GM23338 (cell line): ENCODE results near the gene KDM6A. TPM values are rescaled to one million over a fixed set of nuclear protein-coding genes. Genes with fewer than 3 reads are reported as not detected.
"Not testable (repeated sequence)": the region's sequence is repeated elsewhere in the genome, so short reads cannot be mapped to it uniquely, and the experiment has no call there.

ENCODE experiments used
- ATAC-seq: fragments of 200-7000 bp; cut with Tn5 transposase; 3 replicates; pipeline ENCODE4 v1.9.1; 2020
- DNase-seq: peaks from one replicate; pipeline ENCODE4 v3.0.0-alpha.2; 2015; ENCODE audit warnings: low spot score
- H2AFZ ChIP-seq: fragments of 200-600 bp; sonication (generic); 2 replicates; pipeline ENCODE4 v1.8.0; 2016; ENCODE audit warnings: antibody characterized with exemption, mild to moderate bottlenecking, moderate library complexity
- H3F3A ChIP-seq: fragments of 200-600 bp; sonication (generic); replicated peaks from 2 replicates; pipeline ENCODE4 v1.8.0; 2017; ENCODE audit warnings: antibody characterized with exemption, mixed run types, low read depth
- H3K27ac ChIP-seq: fragments of 200-600 bp; sonication (generic); 2 replicates; pipeline ENCODE4 v1.6.1; 2016; ENCODE audit warnings: low read depth
- H3K27me3 ChIP-seq: fragments of 200-600 bp; sonication (generic); 2 replicates; pipeline ENCODE4 v1.8.0; 2016; ENCODE audit warnings: mild to moderate bottlenecking, mixed run types, moderate library complexity; ENCODE audit not compliant: insufficient read depth
- H3K36me3 ChIP-seq: fragments of 200-600 bp; sonication (generic); 2 replicates; pipeline ENCODE4 v1.8.0; 2016; ENCODE audit warnings: mild to moderate bottlenecking; ENCODE audit not compliant: insufficient read depth
- H3K4me1 ChIP-seq: fragments of 200-600 bp; sonication (generic); 2 replicates; pipeline ENCODE4 v1.8.0; 2016; ENCODE audit warnings: mild to moderate bottlenecking, moderate library complexity; ENCODE audit not compliant: insufficient read depth
- H3K4me2 ChIP-seq: fragments of 200-600 bp; sonication (generic); 2 replicates; pipeline ENCODE4 v1.7.1; 2017; ENCODE audit warnings: mixed run types
- H3K4me3 ChIP-seq: fragments of 200-600 bp; sonication (generic); 2 replicates; pipeline ENCODE4 v1.6.1; 2016; ENCODE audit warnings: mixed run types
- H3K79me2 ChIP-seq: fragments of 200-600 bp; sonication (generic); replicated peaks from 2 replicates; pipeline ENCODE4 v1.8.0; 2017; ENCODE audit warnings: mild to moderate bottlenecking; ENCODE audit not compliant: insufficient read depth
- H3K9me2 ChIP-seq: fragments of 200-600 bp; sonication (generic); 2 replicates; pipeline ENCODE4 v1.8.0; 2017; ENCODE audit not compliant: insufficient read depth
- H4K20me1 ChIP-seq: fragments of 200-600 bp; sonication (generic); replicated peaks from 2 replicates; pipeline ENCODE4 v1.8.0; 2017; ENCODE audit warnings: mild to moderate bottlenecking; ENCODE audit not compliant: insufficient read depth
- H3K27ac Mint-ChIP-seq: 2 replicates; pipeline ENCODE4 v1.8.0; 2020; ENCODE audit warnings: inconsistent platforms, mild to moderate bottlenecking, moderate library complexity, mixed read lengths
- H3K27me3 Mint-ChIP-seq: 3 replicates; pipeline ENCODE4 v1.8.0; 2022; ENCODE audit warnings: low read depth, mild to moderate bottlenecking, moderate library complexity, mixed read lengths, inconsistent platforms; ENCODE audit not compliant: insufficient read depth, poor library complexity
- H3K36me3 Mint-ChIP-seq: 3 replicates; pipeline ENCODE4 v1.8.0; 2021; ENCODE audit warnings: low read depth, mild to moderate bottlenecking, inconsistent platforms, moderate library complexity, mixed read lengths
- H3K4me1 Mint-ChIP-seq: 3 replicates; pipeline ENCODE4 v1.8.0; 2020; ENCODE audit warnings: mild to moderate bottlenecking, inconsistent platforms, mixed read lengths
- H3K4me3 Mint-ChIP-seq: 3 replicates; pipeline ENCODE4 v1.8.0; 2021; ENCODE audit warnings: moderate library complexity, mild to moderate bottlenecking, inconsistent platforms, mixed read lengths
- H3K9me3 Mint-ChIP-seq: 3 replicates; pipeline ENCODE4 v1.8.0; 2020; ENCODE audit warnings: moderate library complexity, mild to moderate bottlenecking, inconsistent platforms, mixed read lengths
- CREB1 ChIP-seq: fragments of 250-450 bp; sonication (Bioruptor Pico); IDR thresholded peaks from 2 replicates; pipeline ENCODE4 v1.5.0; 2020; ENCODE audit warnings: low read depth, mild to moderate bottlenecking, moderate library complexity
- CTCF ChIP-seq, 2 experiments: fragments of 200-600 bp in 1 of 2; sonication (generic) in 1 of 2; conservative IDR thresholded peaks; 2 replicates each; pipeline versions ENCODE4 v1.5.1 to v1.6.1; 2016 to 2017; ENCODE audit warnings: antibody characterized with exemption in 2 of 2, low read depth in 2 of 2, mild to moderate bottlenecking in 2 of 2, moderate library complexity in 1 of 2
- ETS1 ChIP-seq: IDR thresholded peaks from 2 replicates; pipeline ENCODE4 v1.6.1; 2016; ENCODE audit warnings: antibody characterized with exemption
- EZH2 ChIP-seq: fragments of 200-600 bp; sonication (generic); IDR thresholded peaks from one replicate; pipeline ENCODE4 v1.8.0; 2017; ENCODE audit warnings: antibody characterized with exemption, mild to moderate bottlenecking, low read depth; ENCODE audit not compliant: unreplicated experiment
- NANOG ChIP-seq: IDR thresholded peaks from 2 replicates; pipeline ENCODE4 v1.6.1; 2016; ENCODE audit warnings: antibody characterized with exemption, borderline replicate concordance
- POLR2AphosphoS5 ChIP-seq: IDR thresholded peaks from 2 replicates; pipeline ENCODE4 v1.6.1; 2016; ENCODE audit warnings: antibody characterized with exemption, low read depth
- ZNF114 ChIP-seq: fragments of 250-450 bp; sonication (Bioruptor Pico); IDR thresholded peaks from 2 replicates; pipeline ENCODE4 v1.5.0; 2020; ENCODE audit warnings: mild to moderate bottlenecking, moderate library complexity
- ZNF331 ChIP-seq: fragments of 250-450 bp; sonication (Bioruptor Pico); IDR thresholded peaks from 2 replicates; pipeline ENCODE4 v1.5.0; 2020; ENCODE audit warnings: low read depth, mild to moderate bottlenecking, moderate library complexity
- ZNF462 ChIP-seq: fragments of 250-450 bp; sonication (Bioruptor Pico); IDR thresholded peaks from 2 replicates; pipeline ENCODE4 v1.5.0; 2020; ENCODE audit warnings: mild to moderate bottlenecking, moderate library complexity
- polyA plus RNA-seq: library from polyadenylated mRNA; unstranded; fragments of >200 nt; fragmentation: Nextera tagmentation; extraction: Ambion mirVana; gene quantifications from 2 replicates; pipeline ENCODE4 v1.2.1, GENCODE V29; 2016
- total RNA-seq: library from RNA; depleted of rRNA; stranded (reverse); fragments of >200 nt; shearing (Covaris generic); gene quantifications from 2 replicates; pipeline ENCODE4 v1.2.3, GENCODE V29; 2014

KDM6A gene
- total and polyA plus RNA-seq, 2 experiments from 2014 or later = 22.8 to 102 TPM

GRCh38 chrX:45070116-45071007 is 197.4 kb downstream of the KDM6A start:
- H3K36me3 ChIP-seq = peaks cover 20% of the 10 kb centered on the region
- peaks cover 3% of the 10 kb centered on the region; the same call in 1 of the 3 replicates for H3K4me1 Mint-ChIP-seq
- H3K36me3 Mint-ChIP-seq = peaks cover 46% of the 10 kb centered on the region
- H3K27me3 Mint-ChIP-seq = peaks cover 4% of the 10 kb centered on the region
- H4K20me1 ChIP-seq = peaks cover 14% of the 10 kb centered on the region; the same call in 1 of the 2 replicates
- ATAC-seq (peak; percentile 24; the same call in 1 of the 3 replicates), DNase-seq (peak; percentile 41)
- no peaks in the 10 kb centered on the region for H3F3A ChIP-seq
- peak; percentile 50 to 59 for TF ChIP-seq CTCF (conservative IDR thresholded peaks at IDR 0.05; ENCODE audit: low read depth in 2 of 2)
- TF ChIP-seq ZNF114 (CRISPR knock-in tag) = no peak
- no peak for TF ChIP-seq ZNF331 (CRISPR knock-in tag)
- TF ChIP-seq ZNF462 (CRISPR knock-in tag) = no peak
- TF ChIP-seq NANOG = no peak
- TF ChIP-seq POLR2AphosphoS5 = no peak
- TF ChIP-seq ETS1 = no peak
- TF ChIP-seq CREB1 (CRISPR knock-in tag) = no peak
- TF ChIP-seq EZH2 = no peak
- no peak overlapping the region for H3K27ac Mint-ChIP-seq
- H3K4me2 ChIP-seq = no peak overlapping the region
- H3K4me1 ChIP-seq = no peaks in the 10 kb centered on the region
- no peak overlapping the region for H2AFZ ChIP-seq
- H3K27ac ChIP-seq = no peak overlapping the region
- H3K9me2 ChIP-seq = no peaks in the 10 kb centered on the region
- peaks cover 98% of the 10 kb centered on the region for H3K79me2 ChIP-seq
- no peaks in the 10 kb centered on the region for H3K27me3 ChIP-seq
- H3K9me3 Mint-ChIP-seq = no peaks in the 10 kb centered on the region; the same call in 2 of the 3 replicates
- no peak overlapping the region for H3K4me3 ChIP-seq
- no peak overlapping the region for H3K4me3 Mint-ChIP-seq

GRCh38 chrX:45073011-45073410 is 200.0 kb downstream of the KDM6A start:
- ATAC-seq, H3K9me3 Mint-ChIP-seq, H2AFZ ChIP-seq, H3K4me3 ChIP-seq, H3K4me1 ChIP-seq, H3K4me2 ChIP-seq, H3K27ac ChIP-seq, H3K27me3 Mint-ChIP-seq, H3F3A ChIP-seq, DNase-seq, H3K4me3 Mint-ChIP-seq, H3K9me2 ChIP-seq, H3K27ac Mint-ChIP-seq, H3K27me3 ChIP-seq, H3K4me1 Mint-ChIP-seq: not testable (repeated sequence)
- H3K36me3 Mint-ChIP-seq = peaks cover 45% of the 10 kb centered on the region
- H4K20me1 ChIP-seq = peaks cover 14% of the 10 kb centered on the region; the same call in 1 of the 2 replicates
- H3K79me2 ChIP-seq = peaks cover 75% of the 10 kb centered on the region
- peaks cover 22% of the 10 kb centered on the region for H3K36me3 ChIP-seq
